GM12873 (cell line): ENCODE results near the gene GABBR2.

ENCODE experiments used
- TF ChIP-seq, protein P1 (sequence below): IDR thresholded peaks from 2 replicates; pipeline ENCODE4 v1.5.1; 2012; ENCODE audit warnings: low read depth, mild to moderate bottlenecking, moderate library complexity, low read length, control low read depth; ENCODE audit not compliant: insufficient read depth; ENCODE audit errors: missing control alignments

The GABBR2 gene

DNA sequence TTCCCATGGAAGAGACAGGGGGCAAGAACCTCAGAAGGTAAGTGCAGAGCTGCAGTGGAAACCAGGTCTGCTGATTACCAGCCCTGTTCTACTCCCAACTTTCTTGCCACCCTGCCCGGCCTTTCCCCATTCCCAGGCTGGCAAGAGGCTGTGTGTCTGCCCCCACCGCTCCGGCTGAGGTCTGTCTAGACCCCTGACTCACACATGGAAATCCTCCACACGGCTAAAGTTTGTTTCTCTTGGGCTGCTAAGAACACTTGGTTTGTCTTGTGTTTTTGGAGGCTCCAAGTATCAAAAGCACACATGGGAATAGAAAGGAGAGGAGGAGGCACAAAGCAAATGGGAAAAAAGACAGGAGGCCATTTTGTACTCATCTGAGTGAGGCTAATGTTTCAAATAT, 168.3 kb downstream of the GABBR2 start:
- TF ChIP-seq, protein P1, sequence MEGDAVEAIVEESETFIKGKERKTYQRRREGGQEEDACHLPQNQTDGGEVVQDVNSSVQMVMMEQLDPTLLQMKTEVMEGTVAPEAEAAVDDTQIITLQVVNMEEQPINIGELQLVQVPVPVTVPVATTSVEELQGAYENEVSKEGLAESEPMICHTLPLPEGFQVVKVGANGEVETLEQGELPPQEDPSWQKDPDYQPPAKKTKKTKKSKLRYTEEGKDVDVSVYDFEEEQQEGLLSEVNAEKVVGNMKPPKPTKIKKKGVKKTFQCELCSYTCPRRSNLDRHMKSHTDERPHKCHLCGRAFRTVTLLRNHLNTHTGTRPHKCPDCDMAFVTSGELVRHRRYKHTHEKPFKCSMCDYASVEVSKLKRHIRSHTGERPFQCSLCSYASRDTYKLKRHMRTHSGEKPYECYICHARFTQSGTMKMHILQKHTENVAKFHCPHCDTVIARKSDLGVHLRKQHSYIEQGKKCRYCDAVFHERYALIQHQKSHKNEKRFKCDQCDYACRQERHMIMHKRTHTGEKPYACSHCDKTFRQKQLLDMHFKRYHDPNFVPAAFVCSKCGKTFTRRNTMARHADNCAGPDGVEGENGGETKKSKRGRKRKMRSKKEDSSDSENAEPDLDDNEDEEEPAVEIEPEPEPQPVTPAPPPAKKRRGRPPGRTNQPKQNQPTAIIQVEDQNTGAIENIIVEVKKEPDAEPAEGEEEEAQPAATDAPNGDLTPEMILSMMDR, result no peak

- TF ChIP-seq, protein P1, result no peak
Measured at GRCh38 chr9:98539954-98540353, 168.8 kb downstream of the GABBR2 start.

DNA sequence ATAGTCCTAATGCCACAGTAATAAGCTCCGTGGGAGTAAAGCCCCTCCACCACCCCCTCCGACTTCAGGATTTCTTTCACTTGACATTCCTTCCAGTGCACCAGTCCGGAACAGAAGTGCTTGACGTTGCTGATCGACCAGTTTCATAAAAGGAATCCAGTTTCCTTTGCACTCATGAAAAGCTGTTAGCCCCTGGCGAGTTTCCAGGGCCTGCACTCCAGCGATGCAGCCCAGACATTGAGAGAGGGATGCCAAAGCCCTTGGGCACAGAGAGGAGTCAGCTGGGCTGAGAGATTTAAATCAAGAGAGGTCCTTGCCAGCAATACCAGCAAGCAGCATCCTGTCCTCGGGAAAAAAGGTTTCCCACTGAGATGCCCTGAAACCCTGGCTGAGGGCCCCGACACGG, 170.1 kb downstream of the GABBR2 start:
- TF ChIP-seq, protein P1, result no peak

DNA sequence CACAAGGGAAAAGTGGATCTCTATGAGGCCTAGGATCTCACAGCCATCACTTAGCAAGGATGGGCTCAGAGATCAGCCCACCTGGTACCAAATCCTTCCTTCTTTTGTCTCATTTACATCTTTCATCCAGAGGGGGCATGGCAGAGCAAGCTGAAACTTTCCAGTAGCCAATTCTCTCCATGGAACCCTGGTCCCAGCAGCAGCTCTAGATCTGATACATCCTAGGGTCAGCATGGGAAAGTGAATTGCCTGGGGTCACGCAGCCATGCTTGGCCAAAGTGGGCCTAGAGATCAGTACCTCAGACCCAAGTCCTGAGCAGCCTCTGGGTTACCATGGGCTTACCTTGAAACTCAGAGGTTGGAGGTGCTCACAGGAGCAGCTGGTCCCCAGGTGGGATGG, 170.5 kb downstream of the GABBR2 start:
- TF ChIP-seq, protein P1, result peak; percentile 23

DNA sequence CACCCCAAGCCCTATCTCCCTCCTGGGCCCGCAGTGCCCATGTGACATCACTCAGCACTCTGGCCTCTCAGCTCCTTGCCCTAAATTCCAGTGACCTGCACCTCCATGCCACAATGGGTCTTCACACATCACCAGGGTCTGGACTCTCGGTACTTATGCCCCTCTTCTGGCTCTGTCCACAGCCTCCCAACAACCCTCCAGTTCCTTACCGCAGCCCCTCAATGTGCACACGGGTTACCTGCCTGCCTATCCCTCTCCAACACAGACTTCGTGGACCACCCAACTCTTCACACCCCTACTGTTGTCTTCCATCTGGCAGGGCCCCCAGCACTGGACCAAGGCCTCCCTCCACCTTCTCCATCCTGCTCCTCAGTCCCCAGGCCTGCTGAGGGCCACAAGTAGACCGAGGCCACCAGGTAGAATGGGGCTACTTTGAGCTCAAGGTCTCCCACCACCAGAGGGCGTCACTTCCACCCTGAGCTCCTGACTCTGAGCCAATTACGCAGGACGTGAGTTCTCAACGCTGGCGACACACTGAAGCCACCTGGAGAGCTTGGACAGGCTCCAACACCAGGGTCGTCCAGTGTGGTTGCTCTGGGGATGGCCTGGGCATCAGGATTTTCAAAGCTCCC, 172.1 kb downstream of the GABBR2 start:
- TF ChIP-seq, protein P1, result peak; percentile 81

DNA sequence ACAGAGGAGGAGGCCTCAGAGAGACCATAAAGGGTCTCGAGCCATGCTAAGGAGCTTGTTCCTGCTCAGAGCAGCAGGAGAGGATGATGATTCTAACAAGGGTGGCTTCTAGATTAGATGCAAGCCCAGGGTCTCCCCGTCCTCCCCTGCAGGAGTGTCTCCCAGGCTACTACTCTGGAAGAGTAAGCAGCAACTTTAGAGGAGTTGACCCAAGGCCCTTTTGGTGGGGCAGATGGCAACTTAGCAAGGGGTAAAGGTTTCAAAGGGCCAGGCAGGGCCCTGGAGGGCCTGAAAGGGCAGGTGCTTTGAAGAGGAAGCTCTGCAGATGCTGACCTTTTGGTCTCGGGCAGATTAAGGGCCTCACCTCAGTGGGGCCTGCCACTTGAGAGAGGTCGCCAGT, 174.9 kb downstream of the GABBR2 start:
- TF ChIP-seq, protein P1, result no peak

DNA sequence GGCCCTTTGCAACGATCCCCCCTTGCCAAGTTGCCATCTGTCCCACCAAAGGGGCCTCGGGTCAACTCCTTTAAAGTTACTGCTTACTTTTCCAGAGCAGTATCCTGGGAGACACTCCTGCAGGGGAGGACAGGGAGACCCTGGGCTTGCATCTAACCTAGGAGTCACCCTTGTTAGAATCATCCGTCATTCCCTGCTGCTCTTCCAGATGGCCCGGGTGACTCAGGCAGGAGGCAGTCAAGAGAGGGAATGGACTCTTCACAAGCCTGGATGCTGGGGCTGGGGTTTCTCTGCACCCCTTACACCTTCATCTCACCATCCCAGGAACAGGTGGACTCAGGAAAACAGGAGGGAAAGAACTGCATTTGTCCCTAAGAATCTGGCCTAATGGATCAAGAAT, 175.6 kb downstream of the GABBR2 start:
- TF ChIP-seq, protein P1, result no peak
